ENCODE data around the gene BAZ1B. TPM values are rescaled to one million over a fixed set of nuclear protein-coding genes. Genes with fewer than 3 reads are reported as not detected.
A peak's percentile ranks its signal among the peaks of the same experiment; 100 is the strongest.

Gene BAZ1B
- total and polyA plus RNA-seq, 2 donors from 2014 or later: 10.4 to 52.0 TPM

DNA sequence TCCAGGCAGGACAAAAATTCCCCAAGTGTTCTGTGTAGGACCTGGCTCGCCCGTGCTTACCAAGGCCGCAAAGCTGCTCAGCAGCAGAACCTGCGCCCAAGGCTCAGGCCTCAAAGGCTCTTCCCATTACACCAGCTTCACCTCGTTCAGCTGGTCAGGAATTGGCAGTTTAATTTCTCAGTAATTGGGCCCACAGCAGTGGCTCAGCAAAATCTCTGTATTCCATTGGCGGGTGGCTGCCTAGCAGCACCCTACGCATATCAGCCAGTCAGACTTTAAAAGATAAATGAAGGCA is 82.7 kb downstream of the BAZ1B start:
- Histone ChIP-seq H3K4me1 (ENCODE audit: control insufficient read depth in 2 of 3, insufficient read depth in 2 of 3, low read depth in 1 of 3, low read length in 3 of 3) (no peaks in the 10 kb centered on the region), H3K4me3 (ENCODE audit: low read length in 3 of 3) (no peak overlapping the region), H3K36me3 (ENCODE audit: control insufficient read depth in 2 of 3, insufficient read depth in 3 of 3, low read length in 3 of 3) (peaks cover 7 to 31% (median 29%) of the 10 kb centered on the region in 3 donors), H3K9me3 (ENCODE audit: control insufficient read depth in 2 of 3, insufficient read depth in 1 of 3, low read length in 3 of 3) (no peaks in the 10 kb centered on the region), H3K27ac (ENCODE audit: low read depth in 2 of 2, low read length in 2 of 2) (no peak overlapping the region), H3K27me3 (ENCODE audit: control insufficient read depth, insufficient read depth, low read length) (no peaks in the 10 kb centered on the region), H3K9ac (ENCODE audit: low read length in 3 of 3) (no peak overlapping the region)
- no peak for TF ChIP-seq CTCF (IDR thresholded peaks at IDR 0.05; ENCODE audit: borderline replicate concordance, extremely low read depth, insufficient read depth)
- FAIRE-seq (no peak), DNase-seq (no peak)
- intact Hi-C loops (cut with DNase I): no loop called here

DNA sequence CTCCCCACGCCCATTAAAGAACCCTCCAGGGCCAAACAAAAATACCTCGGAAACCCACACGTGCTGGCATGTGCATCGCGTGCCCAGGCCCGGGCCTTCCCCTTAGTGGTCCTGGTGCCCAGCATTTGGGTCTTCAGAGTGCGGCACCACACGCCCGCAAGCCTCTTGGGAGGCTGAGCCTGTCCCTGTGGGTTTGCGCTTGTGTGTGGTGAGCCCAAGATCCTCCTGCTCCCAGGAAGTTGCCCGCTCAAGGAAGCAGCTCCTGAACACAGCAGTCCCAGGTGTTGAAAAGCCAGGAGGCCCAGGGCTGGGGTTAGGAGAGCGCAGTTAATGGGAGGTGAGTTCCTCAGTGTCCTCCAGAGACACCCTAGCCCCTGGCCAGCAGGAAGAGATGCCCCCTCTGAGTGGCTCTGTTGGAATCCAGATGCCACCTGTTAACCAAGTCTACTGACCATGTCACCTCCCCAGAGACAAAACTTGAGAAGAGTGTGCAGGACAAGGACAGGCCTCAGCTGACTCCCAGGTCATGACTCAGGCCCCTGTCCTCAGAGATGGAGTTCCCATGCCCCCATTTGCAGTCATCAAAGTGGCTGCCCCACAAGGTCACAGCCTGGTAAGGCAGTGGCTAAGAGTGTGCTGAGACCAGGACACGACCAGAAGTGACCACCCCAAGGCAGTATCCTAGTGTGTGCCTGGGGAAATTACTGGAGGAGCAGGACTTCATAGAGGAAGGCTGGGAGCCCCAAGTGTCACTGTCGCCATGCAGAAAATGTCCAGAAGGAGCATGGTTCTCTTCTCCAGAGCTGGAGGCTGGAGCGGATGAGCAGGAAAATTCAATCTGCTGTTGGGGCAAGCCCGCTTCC is 83.3 kb downstream of the BAZ1B start:
- FAIRE-seq: no peak
- H3K36me3 ChIP-seq (ENCODE audit: control insufficient read depth in 2 of 3, insufficient read depth in 3 of 3, low read length in 3 of 3): peaks cover 4 to 26% (median 23%) of the 10 kb centered on the region in 3 donors
- no peak for DNase-seq
- H3K27ac ChIP-seq (ENCODE audit: low read depth in 2 of 2, low read length in 2 of 2): no peak overlapping the region
- H3K27me3 ChIP-seq (ENCODE audit: control insufficient read depth, insufficient read depth, low read length): no peaks in the 10 kb centered on the region
- no peak overlapping the region for H3K9ac ChIP-seq (ENCODE audit: low read length in 3 of 3)
- intact Hi-C loops (cut with DNase I): no loop called here
- no peaks in the 10 kb centered on the region for H3K9me3 ChIP-seq (ENCODE audit: control insufficient read depth in 2 of 3, insufficient read depth in 1 of 3, low read length in 3 of 3)
- H3K4me3 ChIP-seq (ENCODE audit: low read length in 3 of 3): no peak overlapping the region
- H3K4me1 ChIP-seq (ENCODE audit: control insufficient read depth in 2 of 3, insufficient read depth in 2 of 3, low read depth in 1 of 3, low read length in 3 of 3): peaks cover 0 to 2% (median 0%) of the 10 kb centered on the region in 3 donors
- no peak for TF ChIP-seq CTCF (IDR thresholded peaks at IDR 0.05; ENCODE audit: borderline replicate concordance, extremely low read depth, insufficient read depth)

GRCh38 chr7:73437621-73438416 is 84.3 kb downstream of the BAZ1B start:
- intact Hi-C loops (cut with DNase I): no loop called here
- Histone ChIP-seq H3K27ac (ENCODE audit: low read depth in 2 of 2, low read length in 2 of 2) (no peak overlapping the region), H3K9ac (ENCODE audit: low read length in 3 of 3) (no peak overlapping the region), H3K4me3 (ENCODE audit: low read length in 3 of 3) (no peak overlapping the region), H3K27me3 (ENCODE audit: control insufficient read depth, insufficient read depth, low read length) (no peaks in the 10 kb centered on the region), H3K36me3 (ENCODE audit: control insufficient read depth in 2 of 3, insufficient read depth in 3 of 3, low read length in 3 of 3) (peaks cover 2 to 17% (median 13%) of the 10 kb centered on the region in 3 donors), H3K9me3 (ENCODE audit: control insufficient read depth in 2 of 3, insufficient read depth in 1 of 3, low read length in 3 of 3) (no peaks in the 10 kb centered on the region), H3K4me1 (ENCODE audit: control insufficient read depth in 2 of 3, insufficient read depth in 2 of 3, low read depth in 1 of 3, low read length in 3 of 3) (peaks cover 0 to 2% (median 0%) of the 10 kb centered on the region in 3 donors)
- TF ChIP-seq CTCF (IDR thresholded peaks at IDR 0.05; ENCODE audit: borderline replicate concordance, extremely low read depth, insufficient read depth): no peak
- DNase-seq: peak in 2 of 5 donors; percentile 16 to 35
- FAIRE-seq: no peak

Data from kidney (tissue), 14 donors.